B cell (primary cell): ENCODE measurements around the gene ZNF22.

Experiments
- CTCF ChIP-seq: fragments of 200-600 bp; IDR thresholded peaks from one replicate; pipeline ENCODE4 v1.8.0; 2022; ENCODE audit warnings: antibody characterized with exemption, mild to moderate bottlenecking
- EZH2 ChIP-seq: IDR thresholded peaks from 2 replicates; pipeline ENCODE4 v1.6.1; 2012; ENCODE audit warnings: borderline replicate concordance, low read depth, mild to moderate bottlenecking, moderate library complexity, low read length; ENCODE audit not compliant: insufficient read depth, poor library complexity, severe bottlenecking

DNA sequence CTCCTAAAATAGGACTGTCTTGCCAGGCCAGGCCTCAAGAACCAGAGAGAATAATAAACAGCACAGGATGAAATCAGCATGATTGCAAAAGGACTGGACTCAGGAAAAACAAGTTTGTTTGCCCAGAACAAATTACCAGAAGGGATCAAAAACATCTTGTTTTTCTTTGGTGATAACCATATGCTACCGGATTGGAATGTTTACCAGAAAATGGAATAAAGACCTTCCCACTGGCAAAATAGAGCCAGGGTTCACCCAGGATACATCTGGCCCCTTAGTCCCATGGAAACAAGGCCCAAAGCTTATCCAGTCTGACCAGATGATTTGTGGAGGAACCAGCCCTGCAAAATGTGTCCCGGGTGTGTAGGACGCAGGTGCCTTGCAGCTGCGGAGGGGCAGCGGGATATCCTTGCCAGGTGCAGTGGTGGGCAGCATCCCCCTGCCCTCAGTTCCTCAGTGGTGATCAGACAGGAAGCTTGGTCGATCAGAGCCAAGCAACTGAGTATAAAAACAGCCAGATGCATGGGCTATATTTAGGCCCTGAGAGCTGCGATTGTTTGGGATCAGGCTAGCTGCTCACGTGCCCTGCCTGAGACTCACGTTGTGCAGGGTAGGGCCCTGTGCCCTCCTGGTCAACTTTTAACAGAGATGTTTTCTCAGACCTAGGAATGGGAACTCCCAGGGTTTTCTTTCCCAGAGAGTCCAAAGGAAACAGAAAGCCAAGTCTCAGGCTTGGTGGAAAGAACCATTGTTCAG lies 4.6 kb upstream of the ZNF22 start:
- no peak for TF ChIP-seq CTCF
- no peak for TF ChIP-seq EZH2
